HepG2 (cell line): ENCODE results near the gene NDUFB3. TPM values are rescaled to one million over a fixed set of nuclear protein-coding genes. Genes with fewer than 3 reads are reported as not detected.

Experiments
- CBX5 ChIP-seq: sonication (generic); formaldehyde crosslinking; IDR thresholded peaks from 2 replicates; pipeline ENCODE4 v1.4.0; 2020; ENCODE audit warnings: missing genetic modification reagents, borderline replicate concordance
- ESRRA ChIP-seq: sonication (generic); formaldehyde crosslinking; IDR thresholded peaks from 2 replicates; pipeline ENCODE4 v1.5.1; 2020; ENCODE audit warnings: mild to moderate bottlenecking, low read depth, missing genetic modification reagents
- ETV5 ChIP-seq: IDR thresholded peaks from 2 replicates; pipeline ENCODE4 v1.6.1; 2018; ENCODE audit warnings: missing biosample characterization, missing genetic modification reagents, inconsistent platforms, borderline replicate concordance
- FOSL2 ChIP-seq: sonication (generic); formaldehyde crosslinking; IDR thresholded peaks from 2 replicates; pipeline ENCODE4 v1.4.0; 2020; ENCODE audit warnings: missing genetic modification reagents
- FOXK2 ChIP-seq: fragments of 450-650 bp; IDR thresholded peaks from 2 replicates; pipeline ENCODE4 v1.6.1; 2016
- KDM4B ChIP-seq: sonication (generic); formaldehyde crosslinking; IDR thresholded peaks from 2 replicates; pipeline ENCODE4 v1.4.0; 2020; ENCODE audit warnings: missing genetic modification reagents
- LCORL ChIP-seq, 2 experiments: fragments of 450-650 bp in 1 of 2; sonication (generic) in 1 of 2; formaldehyde crosslinking in 1 of 2; IDR thresholded peaks; 2 replicates each; pipeline versions ENCODE4 v1.5.0 to v1.6.1; 2017 to 2020; ENCODE audit warnings: antibody characterized with exemption in 1 of 2, missing genetic modification reagents in 1 of 2
- NCOR1 ChIP-seq: fragments of 200-600 bp; sonication (generic); IDR thresholded peaks from 2 replicates; pipeline ENCODE4 v1.7.0; 2017; ENCODE audit warnings: antibody characterized with exemption, low read length, borderline replicate concordance
- SNAI1 ChIP-seq: sonication (generic); formaldehyde crosslinking; IDR thresholded peaks from 2 replicates; pipeline ENCODE4 v1.5.0; 2020; ENCODE audit warnings: mild to moderate bottlenecking, missing genetic modification reagents, borderline replicate concordance
- TAF1 ChIP-seq: sonication (generic); formaldehyde crosslinking; IDR thresholded peaks from 2 replicates; pipeline ENCODE4 v1.4.0; 2020; ENCODE audit warnings: missing genetic modification reagents
- ZBTB3 ChIP-seq: sonication (generic); formaldehyde crosslinking; IDR thresholded peaks from 2 replicates; pipeline ENCODE4 v1.4.0; 2020; ENCODE audit warnings: low read depth, mild to moderate bottlenecking, moderate library complexity, missing genetic modification reagents, borderline replicate concordance
- ZFP1 ChIP-seq: IDR thresholded peaks from 2 replicates; pipeline ENCODE4 v1.6.1; 2016
- ZNF124 ChIP-seq: sonication (generic); formaldehyde crosslinking; IDR thresholded peaks from 2 replicates; pipeline ENCODE4 v1.4.0; 2020; ENCODE audit warnings: missing genetic modification reagents
- ZNF232 ChIP-seq: sonication (generic); formaldehyde crosslinking; IDR thresholded peaks from 2 replicates; pipeline ENCODE4 v1.4.0; 2020; ENCODE audit warnings: missing genetic modification reagents, borderline replicate concordance
- ZNF557 ChIP-seq: sonication (generic); formaldehyde crosslinking; IDR thresholded peaks from 2 replicates; pipeline ENCODE4 v1.4.0; 2020; ENCODE audit warnings: missing genetic modification reagents
- ZSCAN31 ChIP-seq: sonication (generic); formaldehyde crosslinking; IDR thresholded peaks from 2 replicates; pipeline ENCODE4 v1.5.0; 2020; ENCODE audit warnings: low read depth, mild to moderate bottlenecking, missing genetic modification reagents
- polyA plus RNA-seq, 8 experiments: library from polyadenylated mRNA; depleted of rRNA in 3 of 8; stranded (reverse) in 7 of 8; unstranded in 1 of 8; fragments of >200 nt; fragmentation: Illumina TruSeq in 4 of 8; extraction: Trizol in 4 of 8; gene quantifications; 2 replicates each; pipeline versions ENCODE4 v1.2.1 to v1.2.3, GENCODE V29; 2011 to 2016; ENCODE audit warnings: low read depth in 4 of 8, missing spikeins in 1 of 8, mixed read lengths in 1 of 8; ENCODE audit not compliant: insufficient read depth in 1 of 8
- total RNA-seq, 5 experiments: library from RNA; depleted of rRNA; stranded (reverse); fragments of >200 nt; fragmentation: Illumina TruSeq; extraction: Trizol; gene quantifications; 2 replicates each; pipeline ENCODE4 v1.2.3, GENCODE V29; 2016; ENCODE audit warnings: low read depth in 1 of 5
- TF ChIP-seq, protein P1 (sequence below): sonication (generic); formaldehyde crosslinking; IDR thresholded peaks from 2 replicates; pipeline ENCODE4 v1.4.0; 2020; ENCODE audit warnings: missing genetic modification reagents
- TF ChIP-seq, protein P2 (sequence below): IDR thresholded peaks from 2 replicates; pipeline ENCODE4 v1.6.1; 2016; ENCODE audit warnings: low read depth
- TF ChIP-seq, protein P3 (sequence below): sonication (generic); formaldehyde crosslinking; IDR thresholded peaks from 2 replicates; pipeline ENCODE4 v1.9.0; 2021; ENCODE audit warnings: missing genetic modification reagents, borderline replicate concordance
- TF ChIP-seq, protein P4 (sequence below): sonication (generic); formaldehyde crosslinking; conservative IDR thresholded peaks from 2 replicates; pipeline ENCODE4 v1.4.0; 2020; ENCODE audit warnings: missing genetic modification reagents

The NDUFB3 gene
- total and polyA plus RNA-seq, 2 of the 13 experiments (the other 11 are each of a cell fraction or from before 2014, with no cell fraction given), result 50.7 to 159 TPM

DNA sequence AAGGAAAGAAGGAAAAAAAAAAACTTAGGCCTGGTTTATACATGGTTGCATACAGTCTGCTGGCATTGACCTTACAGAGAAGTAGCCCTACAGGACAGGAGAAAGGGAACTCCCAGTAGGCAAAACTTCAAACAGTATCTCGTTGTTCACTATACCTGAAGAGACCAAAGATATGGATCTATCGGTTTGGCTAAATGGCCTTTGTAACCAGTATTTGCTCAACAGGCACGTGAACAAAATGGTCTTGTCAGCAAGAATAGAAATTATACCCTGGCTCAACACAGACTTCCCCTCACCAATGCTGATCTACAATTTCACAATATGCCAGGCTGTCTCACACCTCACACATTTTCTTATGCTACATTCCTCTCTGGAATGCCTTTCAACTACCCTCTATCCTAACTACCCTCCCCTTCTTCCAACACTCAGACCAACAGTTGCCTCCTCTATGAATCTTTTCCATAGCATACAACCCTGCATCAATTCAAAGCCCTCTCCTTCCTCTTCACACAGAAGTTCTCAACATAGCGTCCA lies 14.0 kb upstream of the NDUFB3 start (continued):
- TF ChIP-seq TAF1 (CRISPR knock-in tag) (no peak), FOSL2 (CRISPR knock-in tag) (peak; percentile 79), ZSCAN31 (peak; percentile 45; the same call in 1 of the 2 replicates), SNAI1 (CRISPR knock-in tag) (0 out of 2 replicates have a peak, but pooled peaks have one; percentile 10), ZBTB3 (CRISPR knock-in tag) (peak; percentile 23; the same call in 1 of the 2 replicates), ZFP1 (CRISPR knock-in tag) (0 out of 2 replicates have a peak, but pooled peaks have one; percentile 56), ESRRA (CRISPR knock-in tag) (0 out of 2 replicates have a peak, but pooled peaks have one; percentile 26), ETV5 (CRISPR knock-in tag) (peak; percentile 66; the same call in 1 of the 2 replicates), NCOR1 (peak; percentile 81; the same call in 1 of the 2 replicates), FOXK2 (peak; percentile 74), KDM4B (CRISPR knock-in tag) (peak; percentile 76; the same call in 1 of the 2 replicates), CBX5 (CRISPR knock-in tag) (peak; percentile 84), ZNF557 (no peak), ZNF232 (CRISPR knock-in tag) (no peak), LCORL (IDR thresholded peaks at IDR 0.05) (peak; percentile 35; the same call in 1 of the 2 replicates), LCORL (CRISPR knock-in tag; IDR thresholded peaks at IDR 0.05) (peak; percentile 57), ZNF124 (CRISPR knock-in tag) (peak; percentile 42; the same call in 1 of the 2 replicates)
- TF ChIP-seq, protein P1, sequence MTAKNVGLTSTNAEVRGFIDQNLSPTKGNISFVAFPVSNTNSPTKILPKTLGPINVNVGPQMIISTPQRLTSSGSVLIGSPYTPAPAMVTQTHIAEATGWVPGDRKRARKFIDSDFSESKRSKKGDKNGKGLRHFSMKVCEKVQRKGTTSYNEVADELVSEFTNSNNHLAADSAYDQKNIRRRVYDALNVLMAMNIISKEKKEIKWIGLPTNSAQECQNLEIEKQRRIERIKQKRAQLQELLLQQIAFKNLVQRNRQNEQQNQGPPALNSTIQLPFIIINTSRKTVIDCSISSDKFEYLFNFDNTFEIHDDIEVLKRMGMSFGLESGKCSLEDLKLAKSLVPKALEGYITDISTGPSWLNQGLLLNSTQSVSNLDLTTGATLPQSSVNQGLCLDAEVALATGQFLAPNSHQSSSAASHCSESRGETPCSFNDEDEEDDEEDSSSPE, result peak; percentile 35; the same call in 1 of the 2 replicates
- TF ChIP-seq, protein P2, sequence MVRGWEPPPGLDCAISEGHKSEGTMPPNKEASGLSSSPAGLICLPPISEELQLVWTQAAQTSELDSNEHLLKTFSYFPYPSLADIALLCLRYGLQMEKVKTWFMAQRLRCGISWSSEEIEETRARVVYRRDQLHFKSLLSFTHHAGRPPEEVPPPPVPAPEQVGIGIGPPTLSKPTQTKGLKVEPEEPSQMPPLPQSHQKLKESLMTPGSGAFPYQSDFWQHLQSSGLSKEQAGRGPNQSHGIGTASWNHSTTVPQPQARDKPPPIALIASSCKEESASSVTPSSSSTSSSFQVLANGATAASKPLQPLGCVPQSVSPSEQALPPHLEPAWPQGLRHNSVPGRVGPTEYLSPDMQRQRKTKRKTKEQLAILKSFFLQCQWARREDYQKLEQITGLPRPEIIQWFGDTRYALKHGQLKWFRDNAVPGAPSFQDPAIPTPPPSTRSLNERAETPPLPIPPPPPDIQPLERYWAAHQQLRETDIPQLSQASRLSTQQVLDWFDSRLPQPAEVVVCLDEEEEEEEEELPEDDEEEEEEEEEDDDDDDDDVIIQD (CRISPR knock-in tag), result peak; percentile 71; the same call in 1 of the 2 replicates
- TF ChIP-seq, protein P3, sequence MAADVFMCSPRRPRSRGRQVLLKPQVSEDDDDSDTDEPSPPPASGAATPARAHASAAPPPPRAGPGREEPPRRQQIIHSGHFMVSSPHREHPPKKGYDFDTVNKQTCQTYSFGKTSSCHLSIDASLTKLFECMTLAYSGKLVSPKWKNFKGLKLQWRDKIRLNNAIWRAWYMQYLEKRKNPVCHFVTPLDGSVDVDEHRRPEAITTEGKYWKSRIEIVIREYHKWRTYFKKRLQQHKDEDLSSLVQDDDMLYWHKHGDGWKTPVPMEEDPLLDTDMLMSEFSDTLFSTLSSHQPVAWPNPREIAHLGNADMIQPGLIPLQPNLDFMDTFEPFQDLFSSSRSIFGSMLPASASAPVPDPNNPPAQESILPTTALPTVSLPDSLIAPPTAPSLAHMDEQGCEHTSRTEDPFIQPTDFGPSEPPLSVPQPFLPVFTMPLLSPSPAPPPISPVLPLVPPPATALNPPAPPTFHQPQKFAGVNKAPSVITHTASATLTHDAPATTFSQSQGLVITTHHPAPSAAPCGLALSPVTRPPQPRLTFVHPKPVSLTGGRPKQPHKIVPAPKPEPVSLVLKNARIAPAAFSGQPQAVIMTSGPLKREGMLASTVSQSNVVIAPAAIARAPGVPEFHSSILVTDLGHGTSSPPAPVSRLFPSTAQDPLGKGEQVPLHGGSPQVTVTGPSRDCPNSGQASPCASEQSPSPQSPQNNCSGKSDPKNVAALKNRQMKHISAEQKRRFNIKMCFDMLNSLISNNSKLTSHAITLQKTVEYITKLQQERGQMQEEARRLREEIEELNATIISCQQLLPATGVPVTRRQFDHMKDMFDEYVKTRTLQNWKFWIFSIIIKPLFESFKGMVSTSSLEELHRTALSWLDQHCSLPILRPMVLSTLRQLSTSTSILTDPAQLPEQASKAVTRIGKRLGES (CRISPR knock-in tag), result peak; percentile 84; the same call in 1 of the 2 replicates
- TF ChIP-seq, protein P4, sequence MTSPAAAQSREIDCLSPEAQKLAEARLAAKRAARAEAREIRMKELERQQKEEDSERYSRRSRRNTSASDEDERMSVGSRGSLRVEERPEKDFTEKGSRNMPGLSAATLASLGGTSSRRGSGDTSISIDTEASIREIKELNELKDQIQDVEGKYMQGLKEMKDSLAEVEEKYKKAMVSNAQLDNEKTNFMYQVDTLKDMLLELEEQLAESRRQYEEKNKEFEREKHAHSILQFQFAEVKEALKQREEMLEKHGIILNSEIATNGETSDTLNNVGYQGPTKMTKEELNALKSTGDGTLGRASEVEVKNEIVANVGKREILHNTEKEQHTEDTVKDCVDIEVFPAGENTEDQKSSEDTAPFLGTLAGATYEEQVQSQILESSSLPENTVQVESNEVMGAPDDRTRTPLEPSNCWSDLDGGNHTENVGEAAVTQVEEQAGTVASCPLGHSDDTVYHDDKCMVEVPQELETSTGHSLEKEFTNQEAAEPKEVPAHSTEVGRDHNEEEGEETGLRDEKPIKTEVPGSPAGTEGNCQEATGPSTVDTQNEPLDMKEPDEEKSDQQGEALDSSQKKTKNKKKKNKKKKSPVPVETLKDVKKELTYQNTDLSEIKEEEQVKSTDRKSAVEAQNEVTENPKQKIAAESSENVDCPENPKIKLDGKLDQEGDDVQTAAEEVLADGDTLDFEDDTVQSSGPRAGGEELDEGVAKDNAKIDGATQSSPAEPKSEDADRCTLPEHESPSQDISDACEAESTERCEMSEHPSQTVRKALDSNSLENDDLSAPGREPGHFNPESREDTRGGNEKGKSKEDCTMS, result no peak
